Stimulated activated naive CD4-positive, alpha-beta T cell treated with Interleukin-2 at 50 U/mL for 16 hours (primary cell): ENCODE measurements around the gene EMILIN1.

Source experiments
- DNase-seq: peaks from one replicate; lab custom pipeline; 2025; lab: John Stamatoyannopoulos, UW

The EMILIN1 gene

DNA sequence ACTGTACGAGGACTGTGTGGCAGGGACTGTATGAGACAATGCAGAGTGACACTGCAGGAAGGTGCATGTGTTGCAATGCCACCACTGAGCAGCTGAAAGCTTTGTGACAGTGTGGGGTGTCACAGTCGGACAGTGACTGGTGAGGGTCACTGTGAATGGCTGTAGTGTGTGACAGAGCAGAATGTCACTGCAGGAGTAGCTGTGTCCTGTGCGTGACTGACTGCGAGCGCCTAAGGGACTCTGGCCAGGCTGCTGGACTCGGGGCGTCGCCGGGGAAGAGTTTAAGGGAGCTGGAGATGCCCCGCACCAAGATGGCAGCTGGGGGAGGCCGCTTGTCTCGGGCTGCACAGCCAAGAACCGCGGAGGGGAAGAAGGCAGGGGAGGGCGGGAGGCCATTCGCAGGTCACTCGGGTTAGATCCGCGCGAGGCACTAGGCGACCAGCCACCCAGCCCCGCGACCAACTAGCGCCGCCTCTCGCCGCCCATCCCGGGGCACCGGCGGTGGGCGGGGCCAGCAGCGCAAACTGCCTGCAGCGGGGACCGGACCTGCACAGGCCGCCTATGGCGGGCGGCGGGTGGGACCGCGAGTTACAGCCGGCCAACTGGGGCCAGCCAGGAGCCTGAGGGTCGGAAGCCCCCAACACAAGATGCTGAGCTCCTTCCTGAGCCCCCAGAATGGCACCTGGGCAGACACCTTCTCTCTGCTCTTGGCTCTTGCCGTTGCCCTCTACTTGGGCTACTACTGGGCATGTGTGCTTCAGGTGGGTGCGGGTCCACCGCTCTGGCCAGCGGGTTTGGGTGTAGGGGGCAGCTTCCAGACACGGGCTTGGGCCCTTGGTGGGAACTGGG is 45.1 kb downstream of the EMILIN1 start, which contains the start of gene ABHD1:
ABHD1 (plus strand) TSS at position 514 of the 849 bp plus-strand sequence; CDS start at position 648, 134 bp downstream.
- peak; percentile 63 for DNase-seq

DNA sequence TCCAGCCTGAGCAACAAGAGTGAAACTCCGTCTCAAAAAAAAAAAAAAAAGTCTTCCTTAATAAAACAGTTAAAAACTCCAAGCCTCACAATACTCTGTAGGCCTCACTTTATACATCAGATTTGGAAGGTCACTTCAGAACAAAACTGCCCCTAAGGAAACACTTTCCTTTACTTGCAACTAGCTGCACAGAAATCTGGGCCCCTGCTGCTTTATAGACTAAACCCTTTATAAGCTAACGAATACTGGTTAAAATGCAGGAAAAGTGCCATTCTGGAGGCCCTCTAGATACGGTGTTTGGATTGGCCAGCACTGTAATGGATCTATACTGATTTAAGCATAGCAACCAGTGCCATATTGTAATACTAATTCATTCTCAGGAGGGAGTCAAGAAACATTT is 46.7 kb downstream of the EMILIN1 start:
- no peak for DNase-seq

DNA sequence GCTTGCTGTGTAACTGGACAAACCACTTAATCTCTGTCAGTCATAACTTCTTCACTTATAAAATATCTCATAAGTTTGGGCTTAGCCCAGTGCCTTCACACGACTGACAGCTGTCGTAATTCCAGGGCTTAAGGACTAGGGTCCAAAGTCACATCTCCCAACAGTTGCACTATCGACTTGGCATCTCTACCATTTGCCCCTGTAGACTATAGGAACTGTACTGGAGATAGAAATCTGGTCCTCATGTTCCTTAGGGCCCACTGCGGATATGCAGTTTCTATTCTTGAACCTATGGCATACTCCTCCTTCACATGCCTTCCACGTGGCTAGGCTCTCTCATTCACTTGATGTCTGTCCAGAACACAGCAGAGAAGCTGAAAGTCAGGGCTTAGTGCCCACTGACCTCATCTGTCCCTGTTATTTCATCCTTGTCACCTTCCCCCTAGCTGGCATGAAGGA is 47.9 kb downstream of the EMILIN1 start:
- DNase-seq, result no peak

DNA sequence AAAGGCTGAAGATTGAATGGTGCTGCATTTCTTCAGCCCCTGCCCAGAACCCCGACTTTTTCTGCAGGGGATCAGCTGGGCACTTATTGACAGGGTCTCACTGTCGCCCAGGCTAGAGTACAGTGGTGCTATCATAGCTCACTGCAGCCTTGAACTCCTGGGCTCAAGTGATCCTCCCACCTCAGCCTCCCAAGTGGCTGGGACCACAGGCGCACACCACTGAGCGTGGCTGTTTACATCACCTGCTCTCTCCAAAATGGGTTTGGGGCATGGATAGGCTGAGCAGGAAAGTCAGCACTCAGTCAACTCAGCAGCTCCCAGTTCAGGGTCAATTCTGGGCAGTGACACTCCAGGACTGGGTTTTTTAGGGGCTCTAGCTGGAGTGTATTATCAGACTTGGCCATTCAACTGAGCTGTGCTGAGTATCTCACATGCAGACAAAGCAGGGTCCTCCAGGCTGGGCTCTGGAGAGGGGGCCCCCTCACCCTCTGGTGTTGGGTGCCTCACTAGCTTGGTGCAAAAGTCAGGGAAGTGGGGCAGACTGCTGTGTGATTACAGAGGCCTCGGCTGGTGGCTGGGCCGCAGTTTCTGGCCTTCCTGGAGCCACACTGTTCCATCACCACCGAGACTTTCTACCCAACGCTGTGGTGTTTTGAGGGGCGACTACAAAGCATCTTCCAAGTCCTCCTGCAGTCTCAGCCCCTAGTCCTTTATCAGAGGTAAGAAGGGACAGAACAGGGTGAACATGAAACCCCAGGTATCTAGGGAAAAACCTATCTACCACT is 49.7 kb downstream of the EMILIN1 start:
- DNase-seq, result no peak

DNA sequence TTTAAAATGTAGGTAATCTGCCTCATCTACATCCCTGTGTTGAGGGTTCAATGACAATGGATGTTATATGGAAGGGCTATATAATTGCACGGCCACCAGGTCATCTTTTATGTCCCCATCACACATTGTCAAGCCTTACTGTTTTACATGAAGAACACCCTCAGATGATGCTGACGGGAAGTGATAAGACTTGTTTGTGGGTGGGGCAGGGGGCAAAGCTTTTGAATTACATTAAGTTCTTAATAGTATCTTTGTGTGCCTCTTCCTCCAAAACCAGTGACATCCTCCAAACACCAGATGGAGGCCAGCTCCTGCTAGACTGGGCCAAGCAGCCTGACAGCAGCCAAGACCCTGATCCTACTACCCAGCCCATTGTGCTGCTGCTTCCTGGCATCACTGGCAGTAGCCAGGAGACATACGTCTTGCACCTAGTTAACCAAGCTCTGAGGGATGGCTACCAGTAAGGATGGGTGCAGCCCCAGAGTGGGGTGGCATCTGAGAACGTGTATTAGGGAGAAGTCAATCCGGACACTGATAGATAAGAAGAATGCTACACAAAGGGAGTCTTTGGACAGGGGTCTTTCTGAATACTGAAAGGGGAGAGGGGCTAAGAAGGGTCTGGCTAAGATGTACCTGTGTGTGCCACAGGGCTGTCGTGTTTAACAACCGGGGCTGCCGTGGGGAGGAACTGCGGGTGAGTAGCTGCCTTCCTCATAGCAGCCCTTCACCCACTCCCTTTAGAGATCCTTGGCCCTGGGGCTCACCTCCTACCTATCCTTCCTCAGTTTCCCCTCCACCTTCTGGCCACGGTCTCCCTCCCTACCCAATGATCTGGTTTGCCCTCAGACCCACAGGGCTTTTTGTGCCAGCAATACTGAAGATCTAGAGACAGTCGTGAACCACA is 50.5 kb downstream of the EMILIN1 start:
- DNase-seq, result no peak

DNA sequence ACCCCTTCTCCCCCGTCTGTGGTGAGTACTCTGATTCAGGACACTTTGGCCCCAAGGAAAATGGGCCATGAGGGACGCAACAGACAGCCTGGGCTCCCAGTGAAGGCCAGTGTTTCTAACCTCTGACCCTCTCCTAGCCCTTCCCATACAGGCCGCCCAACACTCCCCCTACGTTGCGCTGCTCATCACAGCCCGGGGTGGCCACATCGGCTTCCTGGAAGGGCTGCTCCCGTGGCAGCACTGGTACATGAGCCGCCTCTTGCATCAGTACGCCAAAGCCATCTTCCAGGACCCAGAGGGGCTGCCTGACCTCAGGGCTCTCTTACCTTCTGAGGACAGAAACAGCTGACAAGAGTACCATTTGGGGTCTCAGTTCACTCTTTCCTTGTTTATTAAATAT is 52.0 kb downstream of the EMILIN1 start:
- no peak for DNase-seq

DNA sequence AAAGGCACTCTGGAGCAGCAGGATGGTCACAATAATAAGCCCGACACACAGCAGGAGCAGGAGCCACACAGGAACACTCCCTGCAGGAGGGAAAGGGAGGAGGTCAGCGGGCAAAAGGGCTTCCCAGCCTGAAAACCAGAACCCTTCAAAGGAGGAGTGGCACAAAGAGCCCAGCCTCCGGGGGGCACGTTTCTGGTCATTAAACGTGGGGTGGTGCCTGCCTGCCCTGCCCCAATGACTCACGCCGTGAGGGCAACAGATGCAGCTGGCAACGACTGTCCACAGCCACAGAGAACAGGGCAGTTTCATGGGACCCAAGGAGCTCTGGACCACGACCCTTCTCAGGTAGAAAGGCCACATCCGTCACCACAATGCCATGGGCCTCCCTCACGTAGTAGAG is 53.0 kb downstream of the EMILIN1 start:
- DNase-seq, result no peak

DNA sequence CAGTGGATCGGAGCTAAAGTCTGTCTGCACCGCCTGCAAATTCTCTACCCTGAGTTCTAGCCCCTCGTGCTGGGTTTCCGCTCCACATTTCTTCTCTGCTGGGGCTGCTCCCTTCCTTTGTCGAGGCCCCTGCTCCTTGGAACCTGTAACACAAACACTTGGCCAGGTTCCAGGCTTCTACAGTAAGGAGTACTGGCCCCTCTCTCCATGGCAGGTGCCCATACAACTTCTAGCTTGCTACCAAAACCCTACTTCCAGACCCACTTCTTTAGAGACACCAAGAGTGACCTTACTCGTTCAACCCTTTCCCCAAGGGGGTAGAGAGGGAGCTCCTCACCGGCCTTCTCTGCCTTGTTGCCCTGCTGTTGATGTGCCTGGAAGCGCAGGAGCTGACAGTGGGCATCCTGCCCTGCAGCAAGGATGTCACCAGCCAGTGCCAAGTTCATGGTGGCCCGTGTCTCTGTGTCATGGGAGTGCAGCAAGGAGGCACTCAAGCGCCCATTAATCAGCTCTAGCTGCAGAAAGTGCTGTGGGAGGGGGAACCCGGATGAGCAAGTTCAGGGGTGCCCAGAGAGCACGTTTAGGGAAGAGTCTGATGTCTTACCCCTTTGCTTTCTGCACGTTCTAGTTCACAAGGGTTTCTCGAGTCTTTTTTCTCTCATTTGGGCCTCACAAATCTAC is 54.9 kb downstream of the EMILIN1 start:
- DNase-seq, result no peak

DNA sequence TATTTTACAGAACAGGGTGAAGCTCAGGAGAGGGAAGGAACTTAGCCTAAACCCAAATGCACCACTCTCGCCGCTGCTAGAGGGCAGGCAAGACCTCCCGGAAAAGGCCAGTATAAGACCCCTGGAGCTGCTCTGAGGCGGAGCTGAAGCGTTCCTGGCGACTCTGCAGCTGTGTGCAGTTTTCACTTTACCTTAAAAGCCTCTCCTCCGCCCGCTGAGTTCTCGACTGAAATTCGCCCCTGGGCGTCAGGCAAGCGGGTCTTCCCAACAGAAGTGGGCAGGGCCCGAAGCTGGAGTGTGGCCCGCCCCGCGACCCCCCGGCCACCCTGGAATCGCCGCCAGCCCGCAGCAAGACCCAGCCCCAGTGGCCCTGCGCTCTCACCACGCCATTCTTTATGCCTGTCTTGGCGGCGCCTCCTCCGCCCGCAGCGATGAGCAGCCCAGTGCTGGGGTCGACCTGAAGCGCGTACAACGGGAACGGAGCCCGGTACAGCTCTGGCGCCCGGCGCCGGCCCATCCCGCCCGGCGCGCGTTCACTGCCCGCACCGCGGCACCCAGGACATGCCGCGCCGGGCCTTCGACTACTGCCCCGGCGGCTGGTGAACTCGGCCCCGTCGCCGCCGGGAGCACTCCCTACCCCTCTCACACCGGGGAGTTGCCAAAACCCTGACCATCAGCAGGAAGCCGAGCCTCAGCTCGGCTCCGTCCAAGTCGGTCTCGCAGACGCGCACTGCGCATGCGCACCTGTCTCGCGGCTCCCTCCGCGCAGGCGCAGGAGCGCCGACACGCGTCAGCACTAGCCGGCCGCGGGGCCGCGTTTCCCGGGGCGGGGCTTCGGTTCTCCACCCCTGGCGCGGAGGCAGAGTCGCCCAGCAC is 55.7 kb downstream of the EMILIN1 start, which contains the start of gene PREB:
PREB (minus strand) TSS at position 732 of the 876 bp plus-strand sequence; CDS start at position 517, 215 bp downstream.
- DNase-seq, result peak; percentile 97

DNA sequence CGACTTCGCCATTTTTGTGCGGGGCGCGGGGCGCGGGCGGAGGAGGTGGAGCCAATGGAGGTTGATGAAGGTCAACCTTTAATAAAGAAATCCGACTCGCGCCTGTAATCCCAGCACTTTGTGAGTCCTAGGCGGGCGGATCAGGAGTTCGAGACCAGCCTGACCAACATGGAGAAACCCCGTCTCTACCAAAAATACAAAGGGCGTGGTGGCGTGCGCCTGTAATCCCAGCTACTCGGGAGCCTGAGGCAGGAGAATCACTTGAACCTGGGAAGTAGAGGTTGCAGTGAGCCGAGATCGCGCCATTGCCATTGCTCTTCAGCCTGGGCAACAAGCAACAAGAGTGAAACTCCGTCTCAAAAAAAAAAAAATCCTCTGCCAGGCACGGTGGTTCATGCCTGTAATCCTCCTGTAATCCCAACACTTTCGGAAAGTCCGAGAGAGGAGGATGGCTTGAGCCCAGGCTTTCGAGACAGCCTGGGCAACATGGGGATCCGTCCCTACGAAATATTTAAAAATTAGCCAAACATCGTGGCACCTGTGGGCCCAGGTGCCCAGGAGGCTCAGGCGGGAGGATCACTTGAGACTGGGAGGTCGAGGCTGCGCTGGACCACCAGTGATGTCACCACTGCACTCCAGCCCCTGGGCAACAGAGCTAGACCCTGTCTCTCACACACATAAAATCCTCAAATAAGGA is 56.5 kb downstream of the EMILIN1 start:
- DNase-seq, result no peak

DNA sequence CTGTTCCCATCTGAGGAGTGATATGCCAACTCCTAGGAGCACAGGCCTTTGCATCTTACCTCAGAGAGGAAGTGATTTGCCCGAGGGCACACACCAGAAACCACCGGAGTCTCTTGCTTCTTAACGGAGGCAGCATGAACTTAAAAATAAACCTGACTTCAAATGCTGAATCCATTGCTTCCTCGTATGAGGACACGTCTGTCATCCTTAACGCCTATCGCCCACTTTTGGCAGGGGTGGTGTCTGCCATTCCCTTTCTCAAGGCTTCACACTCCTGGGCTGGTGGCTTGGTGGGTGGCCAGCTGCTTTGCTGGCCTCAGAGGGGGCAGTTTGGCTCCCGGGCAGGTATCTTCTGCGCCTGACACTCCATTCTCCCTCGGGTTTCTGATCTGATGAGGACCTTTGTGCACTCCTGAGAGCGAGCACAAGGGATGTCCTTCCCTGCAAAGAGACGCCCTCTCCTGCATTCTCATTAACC is 57.1 kb downstream of the EMILIN1 start:
- no peak for DNase-seq
